B cell (primary cell): ENCODE data around the gene PELI1. TPM values are rescaled to one million over a fixed set of nuclear protein-coding genes. Genes with fewer than 3 reads are reported as not detected.

Experiments used
- ATAC-seq: fragments of 200-7000 bp; cut with Tn5 transposase; one replicate; pipeline ENCODE4 v1.10.0; 2021; ENCODE audit warnings: low read depth, mild to moderate bottlenecking, moderate number of reproducible peaks, moderate library complexity
- CTCF ChIA-PET: fragments of 350-600 bp; sonication (Branson Sonifier 250); formaldehyde crosslinking; loops from one replicate; lab custom pipeline; 2021; ENCODE audit warnings: antibody characterized with exemption, inconsistent platforms; lab: Charles Lee
- POLR2A ChIA-PET: fragments of 350-600 bp; sonication (Branson Sonifier 250); formaldehyde crosslinking; loops from one replicate; lab custom pipeline; 2021; ENCODE audit warnings: antibody characterized with exemption; lab: Charles Lee
- DNase-seq: peaks from one replicate; pipeline ENCODE4 v3.0.0; 2013
- H2AFZ ChIP-seq: 2 replicates; pipeline ENCODE4 v1.6.1; 2012; ENCODE audit warnings: mild to moderate bottlenecking, low read depth, low read length; ENCODE audit not compliant: insufficient read depth, poor library complexity, severe bottlenecking
- H3K27ac ChIP-seq, 2 donors: 1 replicate in 1 of 2; 2 replicates in 1 of 2; pipeline ENCODE4 v1.5.1; 2012 to 2013; ENCODE audit warnings: low read length in 2 of 2, mild to moderate bottlenecking in 2 of 2, moderate library complexity in 1 of 2
- H3K27me3 ChIP-seq, 4 experiments: fragments of 200-600 bp in 1 of 4; sonication (generic) in 1 of 4; replicated peaks in 1 of 4; 1 replicate in 2 of 4; 2 replicates in 2 of 4; pipeline versions ENCODE4 v1.6.1 to v1.7.0; 2013 to 2016; ENCODE audit warnings: low read length in 3 of 4, mild to moderate bottlenecking in 2 of 4, mixed read lengths in 1 of 4, moderate library complexity in 1 of 4; ENCODE audit not compliant: insufficient read depth in 4 of 4, control insufficient read depth in 3 of 4; ENCODE audit errors: control extremely low read depth in 1 of 4
- H3K36me3 ChIP-seq, 2 experiments: replicated peaks in 1 of 2; 1 replicate in 1 of 2; 2 replicates in 1 of 2; pipeline versions ENCODE4 v1.6.1 to v1.7.1; 2013; ENCODE audit warnings: low read length in 1 of 2; ENCODE audit not compliant: insufficient read depth in 2 of 2, control insufficient read depth in 1 of 2; ENCODE audit errors: control extremely low read depth in 1 of 2, extremely low read depth in 1 of 2
- H3K4me1 ChIP-seq, 2 donors: fragments of 200-600 bp in 1 of 2; sonication (generic) in 1 of 2; 1 replicate in 1 of 2; 2 replicates in 1 of 2; pipeline versions ENCODE4 v1.5.1 to v1.6.1; 2013 to 2017; ENCODE audit warnings: low read length in 2 of 2; ENCODE audit not compliant: control insufficient read depth in 2 of 2, insufficient read depth in 2 of 2
- H3K4me2 ChIP-seq: replicated peaks from 2 replicates; pipeline ENCODE3; 2012; ENCODE audit warnings: mild to moderate bottlenecking, low read depth, low read length; ENCODE audit not compliant: poor library complexity, severe bottlenecking
- H3K4me3 ChIP-seq, 5 experiments: fragments of 200-600 bp in 1 of 5; sonication (generic) in 1 of 5; 1 replicate in 3 of 5; 2 replicates in 2 of 5; pipeline versions ENCODE4 v1.5.1 to v1.7.0; 2011 to 2016; ENCODE audit warnings: low read length in 4 of 5, mild to moderate bottlenecking in 4 of 5, low read depth in 2 of 5, control low read depth in 1 of 5, moderate library complexity in 1 of 5; ENCODE audit not compliant: insufficient read depth in 1 of 5; ENCODE audit errors: control extremely low read depth in 1 of 5, extremely low read depth in 1 of 5
- H3K79me2 ChIP-seq: fragments of 200-600 bp; sonication (generic); one replicate; pipeline ENCODE4 v1.6.0; 2016; ENCODE audit warnings: low read length; ENCODE audit not compliant: control insufficient read depth, insufficient read depth
- H3K9ac ChIP-seq: fragments of 200-600 bp; sonication (generic); 2 replicates; pipeline ENCODE4 v1.6.1; 2017; ENCODE audit warnings: mild to moderate bottlenecking, low read length, moderate library complexity
- H3K9me3 ChIP-seq, 3 donors: one replicate each; pipeline versions ENCODE4 v1.6.1 to v1.7.1; 2013; ENCODE audit warnings: low read length in 2 of 3; ENCODE audit not compliant: control insufficient read depth in 2 of 3, insufficient read depth in 1 of 3; ENCODE audit errors: control extremely low read depth in 1 of 3
- H4K20me1 ChIP-seq: 2 replicates; pipeline ENCODE4 v1.6.0; 2012; ENCODE audit warnings: mild to moderate bottlenecking, low read length; ENCODE audit not compliant: insufficient read depth, control insufficient read depth, poor library complexity, severe bottlenecking
- H3K27ac Mint-ChIP-seq: one replicate; pipeline ENCODE4 v1.8.0; 2021; ENCODE audit warnings: mixed read lengths
- H3K27me3 Mint-ChIP-seq: one replicate; pipeline ENCODE4 v1.8.0; 2021; ENCODE audit warnings: mixed read lengths
- H3K4me1 Mint-ChIP-seq: one replicate; pipeline ENCODE4 v1.8.0; 2021; ENCODE audit warnings: mixed read lengths
- H3K4me3 Mint-ChIP-seq: one replicate; pipeline ENCODE4 v1.8.0; 2021; ENCODE audit warnings: mixed read lengths
- H3K9me3 Mint-ChIP-seq: one replicate; pipeline ENCODE4 v1.8.0; 2022; ENCODE audit warnings: mixed read lengths; ENCODE audit not compliant: insufficient read depth
- EZH2 ChIP-seq: IDR thresholded peaks from 2 replicates; pipeline ENCODE4 v1.6.1; 2012; ENCODE audit warnings: borderline replicate concordance, low read depth, mild to moderate bottlenecking, moderate library complexity, low read length; ENCODE audit not compliant: insufficient read depth, poor library complexity, severe bottlenecking
- WGBS: methylation state at CpG from one replicate; pipeline ENCODE4 v1.1.5; 2013; ENCODE audit warnings: missing lambda C conversion rate; ENCODE audit not compliant: insufficient coverage; 5-methylcytosine and 5-hydroxymethylcytosine counted together
- intact Hi-C: fragments of 100-400 bp; cut with micrococcal nuclease; formaldehyde crosslinking; loops from one replicate; pipeline ENCODE4 v1.10.0; 2022
- polyA plus RNA-seq: library from polyadenylated mRNA; depleted of rRNA; stranded (reverse); fragments of >200 nt; gene quantifications from 2 replicates; pipeline ENCODE4 v1.2.3, GENCODE V29; 2012
- total RNA-seq, 2 donors: library from RNA; stranded (reverse); fragments of 120-200 nt in 1 of 2; gene quantifications; 1 replicate in 1 of 2; 2 replicates in 1 of 2; pipeline versions ENCODE4 v1.2.3 to v1.2.4, GENCODE V29; 2013 to 2022
- TF ChIP-seq, protein P1 (sequence below): fragments of 200-600 bp; IDR thresholded peaks from one replicate; pipeline ENCODE4 v1.8.0; 2022; ENCODE audit warnings: antibody characterized with exemption, mild to moderate bottlenecking

Gene PELI1
- total and polyA plus RNA-seq, 2 donors (not counting 1 experiment from before 2014, with no cell fraction given): 45.3 to 115 TPM

- H3K9ac ChIP-seq: peak overlapping the region; percentile 46
- no peaks in the 10 kb centered on the region for H4K20me1 ChIP-seq
- peak overlapping the region in 2 of 5 experiments; percentile 6 to 38 for H3K4me3 ChIP-seq
- peaks cover 15 to 30% of the 10 kb centered on the region in 2 experiments for H3K36me3 ChIP-seq
- ChIA-PET POLR2A (no interaction called here), CTCF (no interaction called here)
- DNase-seq (peak; percentile 26), ATAC-seq (no peak)
- peak overlapping the region; percentile 54 to 66 for H3K27ac ChIP-seq
- Mint-ChIP-seq H3K4me1 (peaks cover 58% of the 10 kb centered on the region), H3K27ac (peak overlapping the region; percentile 75), H3K9me3 (peaks cover 3% of the 10 kb centered on the region), H3K4me3 (peak overlapping the region; percentile 66), H3K27me3 (no peaks in the 10 kb centered on the region)
- H3K79me2 ChIP-seq: peaks cover 4% of the 10 kb centered on the region
- intact Hi-C loops: loop anchor here (1.0 to 5.0 kb wide), 4 partner anchors 9 to 235 kb away; no protein-coding TSS in a partner anchor
- TF ChIP-seq EZH2: no peak
- TF ChIP-seq, protein P1, sequence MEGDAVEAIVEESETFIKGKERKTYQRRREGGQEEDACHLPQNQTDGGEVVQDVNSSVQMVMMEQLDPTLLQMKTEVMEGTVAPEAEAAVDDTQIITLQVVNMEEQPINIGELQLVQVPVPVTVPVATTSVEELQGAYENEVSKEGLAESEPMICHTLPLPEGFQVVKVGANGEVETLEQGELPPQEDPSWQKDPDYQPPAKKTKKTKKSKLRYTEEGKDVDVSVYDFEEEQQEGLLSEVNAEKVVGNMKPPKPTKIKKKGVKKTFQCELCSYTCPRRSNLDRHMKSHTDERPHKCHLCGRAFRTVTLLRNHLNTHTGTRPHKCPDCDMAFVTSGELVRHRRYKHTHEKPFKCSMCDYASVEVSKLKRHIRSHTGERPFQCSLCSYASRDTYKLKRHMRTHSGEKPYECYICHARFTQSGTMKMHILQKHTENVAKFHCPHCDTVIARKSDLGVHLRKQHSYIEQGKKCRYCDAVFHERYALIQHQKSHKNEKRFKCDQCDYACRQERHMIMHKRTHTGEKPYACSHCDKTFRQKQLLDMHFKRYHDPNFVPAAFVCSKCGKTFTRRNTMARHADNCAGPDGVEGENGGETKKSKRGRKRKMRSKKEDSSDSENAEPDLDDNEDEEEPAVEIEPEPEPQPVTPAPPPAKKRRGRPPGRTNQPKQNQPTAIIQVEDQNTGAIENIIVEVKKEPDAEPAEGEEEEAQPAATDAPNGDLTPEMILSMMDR: no peak
- H2AFZ ChIP-seq: no peak overlapping the region
- no CpG with 5 or more reads among the region's 4 CpGs for WGBS
- peaks cover 2 to 7% (median 6%) of the 10 kb centered on the region in 3 donors for H3K9me3 ChIP-seq
- peak overlapping the region; percentile 61 for H3K4me2 ChIP-seq
- H3K4me1 ChIP-seq: peaks cover 39 to 40% of the 10 kb centered on the region in 2 donors
- H3K27me3 ChIP-seq: no peaks in the 10 kb centered on the region
These were observed 51.7 kb downstream of the PELI1 start for GRCh38 chr2:64092502-64092901.

DNA sequence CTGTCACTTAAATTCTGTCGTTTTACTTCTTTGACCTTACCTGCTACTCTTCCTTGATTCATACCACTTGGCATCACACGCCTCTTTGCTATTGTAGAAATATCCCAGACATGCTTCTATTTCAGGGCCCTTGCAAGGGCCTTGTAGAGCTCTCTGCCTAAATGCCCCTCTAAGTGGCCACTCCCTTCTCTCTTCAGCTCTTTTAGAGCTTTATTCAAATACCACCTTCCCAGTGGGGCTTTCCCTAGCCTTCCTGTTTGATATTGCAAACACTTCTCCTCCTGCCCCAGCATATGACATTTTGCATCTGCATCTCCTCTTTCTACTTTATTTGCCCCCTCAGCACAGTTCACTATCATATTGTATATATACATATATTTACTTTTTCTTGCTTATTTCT, 54.0 kb downstream of the PELI1 start:
- Histone ChIP-seq H3K79me2 (peaks cover 4% of the 10 kb centered on the region), H3K4me1 (peaks cover 49 to 54% of the 10 kb centered on the region in 2 donors), H3K36me3 (peaks cover 7 to 9% of the 10 kb centered on the region in 2 experiments), H3K27ac (peak overlapping the region; percentile 28 to 50), H3K4me2 (peak overlapping the region; percentile 61), H2AFZ (no peak overlapping the region), H3K27me3 (no peaks in the 10 kb centered on the region), H3K4me3 (peak overlapping the region in 2 of 5 experiments; percentile 28 to 38), H4K20me1 (no peaks in the 10 kb centered on the region), H3K9ac (peak overlapping the region; percentile 23), H3K9me3 (no peaks in the 10 kb centered on the region)
- Mint-ChIP-seq H3K9me3 (no peaks in the 10 kb centered on the region), H3K27me3 (no peaks in the 10 kb centered on the region), H3K4me3 (peak overlapping the region; percentile 65), H3K4me1 (peaks cover 77% of the 10 kb centered on the region), H3K27ac (peak overlapping the region; percentile 80)
- WGBS: 46% methylated on average over 2 of the region's 2 CpGs
- peak; percentile 74 for ATAC-seq
- intact Hi-C loops: loop anchor here (5.0 kb wide), 2 partner anchors 43 to 237 kb away; no protein-coding TSS in a partner anchor
- ChIA-PET CTCF (interaction anchor here (0.7 to 2.2 kb wide), 5 partner anchors 11 to 255 kb away, joined by 3 to 15 read pairs (median 7); no protein-coding TSS in a partner anchor), POLR2A (interaction anchor here (0.6 kb wide), 1 partner anchor 237 kb away, joined by 4 read pairs; no protein-coding TSS in a partner anchor)
- no peak for TF ChIP-seq EZH2
- TF ChIP-seq, protein P1: no peak
- DNase-seq: peak; percentile 65
